ENCODE results near the gene VASH2. TPM values are rescaled to one million over a fixed set of nuclear protein-coding genes. Genes with fewer than 3 reads are reported as not detected.

Gene VASH2
- total RNA-seq, 2 experiments from 2014 or later, result 0.23 to 0.44 TPM

GRCh38 chr1:212976586-212976985, 26.2 kb downstream of the VASH2 start:
- CTCF ChIA-PET, result no interaction called here
- POLR2A ChIA-PET, result no interaction called here

- POLR2A ChIA-PET, result no interaction called here
- CTCF ChIA-PET, result interaction anchor here (1.1 kb wide), 1 partner anchor 20 kb away, joined by 3 read pairs; no protein-coding TSS in a partner anchor
Observed at GRCh38 chr1:212977781-212978645, 27.7 kb downstream of the VASH2 start.

- ChIA-PET POLR2A (no interaction called here), CTCF (interaction anchor here (0.8 to 1.1 kb wide), 2 partner anchors 33 to 116 kb away, joined by 3 read pairs; no protein-coding TSS in a partner anchor)
Observed at GRCh38 chr1:212979340-212980122, 29.2 kb downstream of the VASH2 start.

- ChIA-PET POLR2A (interaction anchor here (0.6 kb wide), 1 partner anchor 145 kb away, joined by 3 read pairs; no protein-coding TSS in a partner anchor), CTCF (interaction anchor here (1.1 kb wide), 1 partner anchor 32 kb away, joined by 3 read pairs; no protein-coding TSS in a partner anchor)
Observed at GRCh38 chr1:212980123-212980785, 29.9 kb downstream of the VASH2 start.

- ChIA-PET POLR2A (interaction anchor here (0.6 kb wide), 1 partner anchor 146 kb away, joined by 3 read pairs; no protein-coding TSS in a partner anchor), CTCF (no interaction called here)
Observed at GRCh38 chr1:212981025-212981495, 30.7 kb downstream of the VASH2 start.

- CTCF ChIA-PET, result no interaction called here
- POLR2A ChIA-PET, result no interaction called here
Observed at GRCh38 chr1:212981571-212982328, 31.4 kb downstream of the VASH2 start.

GRCh38 chr1:212982430-212983152, 32.2 kb downstream of the VASH2 start:
- ChIA-PET CTCF (no interaction called here), POLR2A (interaction anchor here (0.6 kb wide), 1 partner anchor 501 kb away, joined by 3 read pairs; no protein-coding TSS in a partner anchor)

GRCh38 chr1:212983482-212983881, 33.1 kb downstream of the VASH2 start:
- POLR2A ChIA-PET, result no interaction called here
- CTCF ChIA-PET, result no interaction called here

- POLR2A ChIA-PET, result no interaction called here
- CTCF ChIA-PET, result interaction anchor here (0.7 kb wide), 1 partner anchor 183 kb away, joined by 3 read pairs; no protein-coding TSS in a partner anchor
Observed at GRCh38 chr1:212984522-212985291, 34.4 kb downstream of the VASH2 start.

- ChIA-PET CTCF (no interaction called here), POLR2A (no interaction called here)
Observed at GRCh38 chr1:212986551-212986950, 36.2 kb downstream of the VASH2 start.

- POLR2A ChIA-PET, result no interaction called here
- CTCF ChIA-PET, result no interaction called here
Observed at GRCh38 chr1:212987702-212988322, 37.5 kb downstream of the VASH2 start.

GRCh38 chr1:212990276-212990675, 39.9 kb downstream of the VASH2 start:
- ChIA-PET POLR2A (no interaction called here), CTCF (no interaction called here)

- ChIA-PET CTCF (interaction anchor here (0.6 to 1.1 kb wide), 3 partner anchors 16 to 538 kb away, joined by 3 to 5 read pairs (median 3); no protein-coding TSS in a partner anchor), POLR2A (interaction anchor here (0.6 kb wide), 1 partner anchor 1432 kb away, joined by 3 read pairs; no protein-coding TSS in a partner anchor)
Observed at GRCh38 chr1:212993960-212994359, 43.6 kb downstream of the VASH2 start.

- ChIA-PET POLR2A (no interaction called here), CTCF (interaction anchor here (0.6 to 1.3 kb wide), 6 partner anchors 9 to 539 kb away, joined by 3 to 5 read pairs (median 3); partner anchors contain the start of gene RPS6KC1)
Observed at GRCh38 chr1:212994926-212995325, 44.6 kb downstream of the VASH2 start.

- ChIA-PET POLR2A (interaction anchor here (1.0 to 1.8 kb wide), 2 partner anchors 212 to 281 kb away, joined by 4 to 7 read pairs; partner anchors contain the start of genes NSL1 and TATDN3), CTCF (interaction anchor here (0.6 to 1.8 kb wide), 4 partner anchors 8 to 338 kb away, joined by 3 to 5 read pairs (median 4); no protein-coding TSS in a partner anchor)
Observed at GRCh38 chr1:213003256-213003655, 52.9 kb downstream of the VASH2 start.

- POLR2A ChIA-PET, result no interaction called here
- CTCF ChIA-PET, result no interaction called here
Observed at GRCh38 chr1:213008564-213008963, 58.2 kb downstream of the VASH2 start.

GRCh38 chr1:213014642-213015041, 64.3 kb downstream of the VASH2 start:
- ChIA-PET POLR2A (interaction anchor here (1.5 kb wide), 1 partner anchor 36 kb away, joined by 3 read pairs; the partner anchor contains the start of gene RPS6KC1), CTCF (interaction anchor here (0.7 kb wide), 1 partner anchor 37 kb away, joined by 3 read pairs; the partner anchor contains the start of gene RPS6KC1)
